Gastrocnemius medialis (tissue), 4 donors: Measurements from ENCODE around the gene VNN1.

ENCODE experiments used
- POLR2A ChIP-seq, 2 donors: fragments of 450-650 bp; IDR thresholded peaks; one replicate each; pipeline ENCODE4 v1.6.1; 2017; ENCODE audit warnings: antibody characterized with exemption in 2 of 2, mild to moderate bottlenecking in 2 of 2, moderate library complexity in 2 of 2
- TF ChIP-seq, protein P1 (sequence below), 5 experiments: fragments of 450-650 bp in 3 of 5; fragments of 200-600 bp in 2 of 5; sonication (generic) in 2 of 5; IDR thresholded peaks in 4 of 5; conservative IDR thresholded peaks in 1 of 5; 1 replicate in 4 of 5; 2 replicates in 1 of 5; pipeline ENCODE4 v1.5.1; 2016 to 2019; ENCODE audit warnings: antibody characterized with exemption in 5 of 5, mild to moderate bottlenecking in 3 of 5, moderate library complexity in 3 of 5

DNA sequence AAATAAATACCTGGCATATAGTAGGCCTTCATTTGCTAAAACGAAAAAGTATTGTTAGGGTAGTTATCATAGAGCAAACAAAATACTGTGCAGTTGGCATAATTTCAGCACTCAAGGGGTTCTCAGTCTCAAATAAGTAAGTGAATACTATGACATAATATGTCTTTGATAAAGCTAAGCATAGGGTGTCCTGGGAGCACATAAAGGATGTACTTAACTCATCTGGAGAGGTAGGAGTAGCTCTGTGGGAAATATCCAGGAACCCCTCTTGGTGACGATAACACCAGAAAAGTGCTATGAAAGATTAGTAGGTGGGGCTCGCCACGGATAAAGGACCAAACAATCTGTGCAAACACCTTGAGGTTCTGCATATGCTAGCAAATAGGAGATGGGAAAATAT is 23.2 kb downstream of the VNN1 start:
- TF ChIP-seq, protein P1, sequence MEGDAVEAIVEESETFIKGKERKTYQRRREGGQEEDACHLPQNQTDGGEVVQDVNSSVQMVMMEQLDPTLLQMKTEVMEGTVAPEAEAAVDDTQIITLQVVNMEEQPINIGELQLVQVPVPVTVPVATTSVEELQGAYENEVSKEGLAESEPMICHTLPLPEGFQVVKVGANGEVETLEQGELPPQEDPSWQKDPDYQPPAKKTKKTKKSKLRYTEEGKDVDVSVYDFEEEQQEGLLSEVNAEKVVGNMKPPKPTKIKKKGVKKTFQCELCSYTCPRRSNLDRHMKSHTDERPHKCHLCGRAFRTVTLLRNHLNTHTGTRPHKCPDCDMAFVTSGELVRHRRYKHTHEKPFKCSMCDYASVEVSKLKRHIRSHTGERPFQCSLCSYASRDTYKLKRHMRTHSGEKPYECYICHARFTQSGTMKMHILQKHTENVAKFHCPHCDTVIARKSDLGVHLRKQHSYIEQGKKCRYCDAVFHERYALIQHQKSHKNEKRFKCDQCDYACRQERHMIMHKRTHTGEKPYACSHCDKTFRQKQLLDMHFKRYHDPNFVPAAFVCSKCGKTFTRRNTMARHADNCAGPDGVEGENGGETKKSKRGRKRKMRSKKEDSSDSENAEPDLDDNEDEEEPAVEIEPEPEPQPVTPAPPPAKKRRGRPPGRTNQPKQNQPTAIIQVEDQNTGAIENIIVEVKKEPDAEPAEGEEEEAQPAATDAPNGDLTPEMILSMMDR (IDR thresholded peaks at IDR 0.05 in 4 of 5, conservative IDR thresholded peaks at IDR 0.05 in 1 of 5) = no peak
- TF ChIP-seq POLR2A (IDR thresholded peaks at IDR 0.05) = no peak
